HG02763 (cell line): ENCODE data around the gene SCGB2B2.
"Not testable (repeated sequence)": the region's sequence is repeated elsewhere in the genome, so short reads cannot be mapped to it uniquely, and the experiment has no call there.

Source experiments
- ATAC-seq: cut with Tn5 transposase; IDR thresholded peaks from one replicate; pipeline ENCODE4 v1.9.1; 2021; ENCODE audit warnings: mild to moderate bottlenecking, moderate library complexity; ENCODE audit not compliant: unreplicated experiment

SCGB2B2 gene, protein sequence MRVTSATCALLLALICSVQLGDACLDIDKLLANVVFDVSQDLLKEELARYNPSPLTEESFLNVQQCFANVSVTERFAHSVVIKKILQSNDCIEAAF

DNA sequence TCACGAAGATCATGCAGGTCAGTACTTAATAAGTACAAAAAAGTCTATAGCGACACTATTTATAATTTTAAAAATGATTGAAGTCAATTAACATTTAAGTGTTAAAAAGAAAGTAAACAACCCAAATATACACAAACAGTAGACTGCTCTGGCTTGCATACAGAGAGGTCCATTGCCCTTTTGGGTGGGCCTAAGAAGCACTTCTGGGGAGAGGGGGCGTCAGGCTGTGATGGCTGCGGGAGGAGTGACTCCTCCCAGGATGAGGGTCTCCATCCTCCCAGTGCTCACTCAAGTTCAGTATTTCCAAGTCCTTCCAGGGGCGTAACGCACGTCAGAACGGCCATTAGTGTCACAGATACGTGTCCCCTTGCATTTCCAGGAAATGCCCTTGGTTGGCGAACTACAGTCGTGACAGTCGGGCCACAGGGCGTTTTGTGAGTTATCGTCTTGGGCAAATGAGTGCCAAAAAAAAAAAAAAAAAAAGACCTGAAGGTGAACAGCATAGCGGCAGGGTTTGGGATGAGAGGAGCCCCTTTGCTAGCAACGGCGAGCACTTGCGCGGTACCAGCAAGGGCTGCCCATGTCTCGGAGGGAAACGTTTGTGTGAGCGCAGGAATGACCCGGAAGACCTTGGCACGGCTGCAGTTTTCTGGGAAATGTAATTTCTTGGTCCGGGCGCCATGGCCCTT lies at the start of gene SCGB2B2:
TSS of gene SCGB2B2 (minus strand) at position 463 of the 689 bp plus-strand sequence. CDS start 82,596 bp downstream, outside the sequence.
- peak; percentile 56 for ATAC-seq

DNA sequence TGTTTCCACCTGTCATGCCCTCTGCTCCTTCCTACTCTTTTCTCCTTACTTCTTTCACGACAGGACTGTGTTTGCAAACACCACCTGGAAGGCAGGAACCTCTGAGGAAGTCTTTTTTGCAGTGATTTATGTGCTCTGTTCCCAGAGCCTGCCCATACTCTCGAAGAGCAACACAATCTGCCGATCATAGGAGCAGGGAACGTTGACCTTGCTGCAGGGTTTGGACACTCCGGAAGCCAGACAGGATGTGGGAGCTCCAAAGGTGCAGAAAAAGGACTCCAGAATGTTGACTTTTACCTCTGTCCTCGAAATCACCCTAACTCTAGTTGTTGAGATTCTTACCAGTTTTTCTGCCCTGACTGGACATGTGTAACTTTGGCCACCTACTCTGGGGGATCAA lies 48.4 kb upstream of the SCGB2B2 start:
- no peak for ATAC-seq

DNA sequence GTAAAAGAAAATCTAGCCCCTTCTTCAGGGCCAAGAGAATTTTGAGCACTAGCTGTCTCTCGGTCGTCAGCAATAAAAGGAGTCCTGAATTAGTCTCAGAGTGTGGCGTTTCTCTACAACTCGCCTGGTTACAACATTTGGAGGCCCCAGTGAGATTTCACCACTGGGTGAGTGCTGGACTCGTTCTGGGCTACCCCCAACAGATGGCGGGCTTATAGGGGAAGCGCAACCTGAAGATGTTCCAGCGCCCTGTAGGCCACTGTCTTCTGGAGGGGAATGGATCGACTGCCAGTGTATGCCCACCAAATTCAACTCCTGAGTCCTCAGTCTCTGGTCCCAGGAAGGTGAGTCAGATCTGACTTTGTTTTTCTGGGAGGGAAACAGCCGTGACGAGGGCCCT lies 45.4 kb upstream of the SCGB2B2 start:
- no peak for ATAC-seq

DNA sequence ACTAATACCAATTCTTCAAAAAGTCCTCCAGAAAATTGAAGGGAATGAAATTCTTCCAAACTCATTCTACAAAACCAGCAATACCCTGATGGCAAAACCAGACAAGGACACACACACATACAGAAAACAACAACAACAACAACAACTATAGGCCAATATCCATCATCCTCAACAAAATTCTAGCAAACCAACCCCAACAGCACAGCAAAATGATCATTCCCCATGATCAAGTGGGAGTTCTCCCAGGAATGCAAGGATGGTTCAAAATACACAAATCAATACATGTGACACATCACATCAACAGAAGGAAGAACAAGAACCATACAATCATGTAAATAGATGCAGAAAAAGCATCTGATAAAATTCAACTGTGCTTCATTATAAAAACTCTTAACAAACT lies 38.4 kb upstream of the SCGB2B2 start:
- no peak for ATAC-seq

DNA sequence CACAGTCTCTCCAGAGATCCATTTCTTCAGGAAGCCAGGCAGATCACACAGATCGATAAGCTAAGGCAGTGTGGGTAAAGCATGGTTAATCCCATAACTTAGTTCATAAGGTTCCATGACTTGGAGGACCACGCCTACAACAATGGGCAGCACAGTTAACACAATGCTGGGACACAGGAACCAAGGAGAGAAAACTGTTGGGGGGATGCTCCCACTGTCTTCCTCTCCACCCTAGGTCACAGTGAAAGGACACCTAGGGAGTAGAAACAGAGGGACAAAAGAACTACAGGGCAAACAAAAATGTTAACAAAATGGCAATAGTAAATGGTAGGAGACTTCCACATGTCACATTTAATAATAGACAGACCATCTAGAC lies 36.3 kb upstream of the SCGB2B2 start:
- no peak for ATAC-seq

DNA sequence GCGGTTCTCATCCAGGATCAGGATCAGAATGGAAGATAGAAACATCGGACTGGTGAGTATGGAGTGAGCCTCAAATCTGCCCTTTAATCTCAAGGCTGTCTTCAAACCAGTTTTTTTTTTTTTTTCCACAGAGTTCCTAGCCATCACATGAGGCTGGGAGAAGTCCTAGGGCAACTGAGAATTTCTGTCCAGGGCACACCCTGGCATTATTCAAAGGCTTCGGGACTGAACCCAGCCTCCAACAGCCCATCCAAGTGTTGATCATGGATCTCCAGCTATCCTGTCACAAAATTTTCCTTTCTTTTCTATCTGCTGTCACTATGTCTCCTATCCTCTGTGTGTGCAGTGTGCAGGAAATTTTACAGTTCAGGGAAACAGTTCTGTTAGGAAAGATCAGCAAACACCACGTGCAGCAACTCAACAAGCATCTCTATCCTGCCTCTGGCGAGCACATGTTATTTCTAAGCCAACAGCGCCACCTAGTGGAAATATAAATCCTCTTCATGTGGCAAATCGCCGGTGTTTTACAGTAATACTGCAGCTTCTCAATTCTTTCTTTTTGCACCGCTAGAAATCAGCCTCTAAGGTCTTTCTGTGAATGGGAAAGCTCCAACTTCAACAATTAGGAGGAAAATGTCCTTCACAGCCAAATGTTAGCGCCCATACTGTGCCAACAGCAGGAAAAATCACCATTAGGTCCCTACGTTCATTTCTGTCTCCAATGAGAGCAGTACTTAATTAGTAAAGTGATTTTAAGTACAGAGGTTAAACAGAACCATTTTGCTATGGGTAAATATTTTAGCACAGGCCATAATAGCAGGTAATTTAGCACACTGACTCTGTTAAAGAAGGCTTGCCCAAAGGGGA lies 35.7 kb upstream of the SCGB2B2 start:
- no peak for ATAC-seq

DNA sequence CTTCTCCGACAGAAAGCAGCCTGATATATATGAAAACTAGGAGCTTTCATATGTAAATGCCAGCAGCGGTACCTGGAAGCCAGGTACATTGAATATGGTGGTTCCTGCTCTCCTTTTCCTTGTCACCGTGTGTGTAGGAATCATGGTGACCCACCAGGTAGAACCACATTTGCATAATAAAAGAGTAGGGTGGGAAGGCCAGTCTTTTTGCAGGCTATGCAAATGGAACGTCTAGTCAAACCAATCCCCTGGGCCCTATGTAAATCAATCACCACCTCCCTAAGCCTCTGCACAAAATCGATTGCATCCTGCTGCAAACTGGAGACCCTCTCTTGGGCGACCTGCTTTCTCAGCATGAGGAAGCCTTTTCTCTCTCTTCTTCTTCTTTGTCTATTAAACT lies 34.9 kb upstream of the SCGB2B2 start:
- no peak for ATAC-seq

DNA sequence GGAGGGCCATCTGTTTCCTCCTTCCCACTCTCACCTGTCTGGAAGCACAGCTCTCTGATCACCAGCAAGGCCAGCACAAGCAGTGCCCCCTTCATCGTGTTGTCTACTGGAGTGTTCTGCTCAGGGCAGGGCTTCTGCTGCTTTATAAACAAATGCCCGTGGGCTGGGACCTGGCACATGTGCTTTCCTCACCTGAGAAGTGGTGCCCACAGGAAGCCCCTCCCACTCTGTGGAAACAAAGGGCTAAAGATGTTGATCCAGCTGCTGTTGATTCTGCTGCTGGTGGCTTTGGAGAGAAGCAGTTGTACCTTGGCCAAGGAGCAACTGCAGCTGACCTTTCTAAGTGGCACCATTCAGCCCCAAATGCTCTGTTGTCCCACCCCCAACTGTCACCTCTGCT lies 30.7 kb upstream of the SCGB2B2 start:
- ATAC-seq, result no peak

DNA sequence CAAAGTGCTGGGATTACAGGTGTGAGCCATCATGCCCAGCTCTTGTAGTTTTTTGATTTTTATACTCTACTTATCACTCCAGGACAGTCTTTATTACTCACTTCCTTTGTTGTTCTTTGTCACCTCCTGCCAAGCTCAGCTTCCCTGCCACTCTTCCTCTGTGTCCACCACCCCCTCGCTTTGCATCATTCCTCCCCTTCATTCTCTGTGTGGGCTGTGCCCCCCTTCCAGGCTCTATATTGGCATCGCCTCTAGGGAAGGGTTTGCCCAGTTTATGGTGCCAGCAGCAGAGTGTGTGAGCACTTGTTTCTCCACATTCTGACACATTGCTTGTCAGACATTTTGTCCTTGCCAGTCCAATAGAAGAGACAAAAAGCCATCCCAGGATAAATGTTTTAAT lies 15.6 kb upstream of the SCGB2B2 start:
- ATAC-seq, result no peak

DNA sequence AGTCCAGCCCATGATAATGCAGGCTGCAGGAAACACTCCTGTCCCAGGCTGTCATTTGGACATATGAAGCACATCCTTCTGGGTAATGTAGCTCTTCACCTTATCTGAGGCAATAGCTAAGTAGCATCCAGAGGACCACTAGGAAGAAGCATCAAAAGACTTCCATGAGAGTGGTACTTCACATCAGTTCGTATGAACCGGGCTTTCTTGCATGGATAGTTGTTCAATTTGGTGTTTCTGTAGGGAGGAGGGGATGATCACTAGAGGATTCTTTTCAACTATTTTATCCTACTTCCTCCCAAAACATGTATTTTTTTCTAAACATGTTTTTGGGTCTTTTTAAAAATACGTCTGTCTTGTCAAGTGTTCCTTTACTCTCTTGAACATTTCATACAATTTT lies 13.4 kb upstream of the SCGB2B2 start:
- ATAC-seq, result no peak

DNA sequence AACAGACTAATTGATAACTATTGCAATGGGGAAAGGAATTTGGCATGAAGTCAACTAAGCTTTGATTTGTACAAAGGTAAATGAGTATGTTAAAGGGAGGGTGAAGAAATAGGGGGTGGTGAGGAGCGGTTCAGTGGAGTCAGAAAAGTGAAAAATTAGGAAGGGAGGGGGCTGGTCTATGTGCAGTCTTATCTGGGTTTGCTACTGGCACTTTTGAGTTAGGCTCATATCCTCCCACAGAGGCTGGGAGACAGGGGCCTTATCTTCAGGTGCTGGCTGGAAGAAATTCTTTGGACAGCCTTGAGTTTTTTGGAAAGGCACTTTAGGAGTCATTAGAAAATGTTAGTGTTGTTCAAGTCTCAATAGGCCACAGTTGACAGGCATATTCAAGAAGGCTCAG lies 11.6 kb upstream of the SCGB2B2 start:
- ATAC-seq, result no peak

DNA sequence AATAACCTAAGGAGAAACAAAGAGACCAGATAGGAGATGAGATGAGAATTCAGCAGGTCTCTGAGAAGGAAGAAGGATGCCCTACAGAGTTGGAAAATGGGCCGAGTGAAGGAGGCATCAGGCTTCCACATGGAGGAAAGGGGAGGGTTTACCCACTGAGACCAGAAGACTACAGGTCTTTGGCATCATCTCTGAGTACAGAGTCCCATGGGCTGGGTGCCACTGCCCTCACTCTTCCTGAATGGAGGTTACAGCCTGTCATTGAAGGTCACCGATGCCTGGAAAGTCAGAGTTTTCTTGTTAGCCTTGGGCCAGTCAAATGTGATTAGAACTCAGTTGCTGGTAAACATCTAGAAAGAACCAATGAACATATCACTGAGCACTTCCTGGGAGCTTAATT lies 10.4 kb upstream of the SCGB2B2 start:
- ATAC-seq, result no peak

DNA sequence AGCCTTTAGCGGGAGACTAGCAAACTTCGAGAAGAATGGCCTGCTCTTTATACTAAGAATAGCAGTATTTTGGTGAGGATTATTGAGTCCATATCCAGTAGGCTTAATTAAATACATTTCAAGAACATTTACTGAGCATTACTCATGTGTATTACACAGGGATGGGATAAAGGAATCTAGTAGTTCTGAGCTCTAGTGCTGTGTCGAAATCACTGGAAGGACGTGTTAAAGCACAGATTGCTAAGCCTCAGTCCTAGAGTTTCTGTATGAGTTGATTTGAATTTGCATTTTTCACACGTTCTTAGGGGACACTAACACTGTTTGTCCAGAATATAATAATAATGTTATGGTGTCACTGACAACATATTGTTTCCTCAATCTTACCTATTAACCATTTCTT lies 9.5 kb upstream of the SCGB2B2 start:
- ATAC-seq, result no peak

DNA sequence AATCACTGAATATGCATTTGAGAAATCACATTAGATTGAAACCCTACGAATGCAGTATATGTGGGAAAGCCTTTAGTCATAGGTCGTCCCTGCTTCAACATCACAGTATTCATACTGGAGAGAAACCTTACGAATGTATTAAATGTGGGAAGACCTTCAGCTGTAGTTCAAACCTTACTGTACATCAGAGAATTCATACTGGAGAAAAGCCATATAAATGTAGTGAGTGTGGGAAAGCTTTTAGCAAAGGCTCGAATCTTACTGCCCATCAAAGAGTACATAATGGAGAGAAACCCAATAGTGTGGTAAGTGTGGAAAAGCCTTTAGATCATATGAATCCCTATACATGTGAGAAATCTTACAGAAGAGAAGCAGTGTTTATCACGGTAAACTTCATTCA lies 8.3 kb upstream of the SCGB2B2 start:
- ATAC-seq, result not testable (repeated sequence)

DNA sequence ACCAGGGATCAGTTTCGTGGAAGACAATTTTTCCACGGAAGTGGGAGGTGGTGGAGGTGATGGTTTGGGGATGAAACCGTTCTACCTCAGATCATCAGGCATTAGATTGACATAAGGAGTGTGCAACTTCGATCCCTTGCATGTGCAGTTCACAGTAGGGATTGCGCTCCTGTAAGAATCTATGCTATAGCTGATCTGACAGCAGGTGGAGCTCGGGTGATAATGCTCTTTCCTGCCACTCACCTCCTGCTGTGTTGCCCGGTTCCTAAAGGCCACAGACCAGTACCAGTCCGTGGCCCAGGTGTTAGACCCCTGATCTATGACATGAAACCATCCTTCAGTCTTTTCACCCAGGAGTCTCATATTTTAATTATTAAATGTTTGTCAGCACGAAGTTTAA lies 4.5 kb upstream of the SCGB2B2 start:
- ATAC-seq, result no peak

DNA sequence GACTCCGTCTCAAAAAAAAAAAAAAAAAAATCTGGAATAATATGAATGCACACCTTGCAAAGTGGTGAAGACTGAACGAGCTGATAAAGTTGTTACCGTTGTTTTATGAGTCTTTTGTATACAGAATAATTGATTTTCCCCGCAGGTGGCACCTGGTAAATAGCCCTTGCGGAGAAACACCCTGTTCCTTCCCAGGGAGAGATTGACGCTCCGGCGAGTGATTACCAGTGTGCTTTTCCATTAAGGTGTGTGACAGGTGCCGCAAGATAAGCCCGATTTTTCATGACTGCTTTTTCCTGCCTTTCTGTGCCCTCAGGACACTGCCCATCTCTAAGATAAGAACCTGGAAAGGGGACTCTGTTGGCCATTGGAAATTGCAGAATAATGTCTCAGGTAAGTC lies 1.5 kb upstream of the SCGB2B2 start:
- ATAC-seq, result no peak

DNA sequence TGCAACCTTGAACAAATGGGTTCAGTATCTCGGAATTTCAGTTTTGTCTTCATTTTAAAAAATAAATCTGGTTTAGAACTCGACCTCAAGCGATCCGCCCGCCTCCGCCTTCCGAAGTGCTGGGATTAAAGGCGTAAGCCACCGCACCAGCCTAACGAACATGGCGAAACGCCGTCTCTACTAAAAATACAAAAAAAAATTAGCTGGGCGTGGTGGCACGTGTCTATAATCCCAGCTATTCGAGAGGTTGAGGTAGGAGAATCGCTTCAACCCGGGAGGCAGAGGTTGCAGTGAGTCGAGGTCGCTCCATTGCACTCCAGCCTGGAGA lies 1.1 kb upstream of the SCGB2B2 start:
- ATAC-seq, result no peak

DNA sequence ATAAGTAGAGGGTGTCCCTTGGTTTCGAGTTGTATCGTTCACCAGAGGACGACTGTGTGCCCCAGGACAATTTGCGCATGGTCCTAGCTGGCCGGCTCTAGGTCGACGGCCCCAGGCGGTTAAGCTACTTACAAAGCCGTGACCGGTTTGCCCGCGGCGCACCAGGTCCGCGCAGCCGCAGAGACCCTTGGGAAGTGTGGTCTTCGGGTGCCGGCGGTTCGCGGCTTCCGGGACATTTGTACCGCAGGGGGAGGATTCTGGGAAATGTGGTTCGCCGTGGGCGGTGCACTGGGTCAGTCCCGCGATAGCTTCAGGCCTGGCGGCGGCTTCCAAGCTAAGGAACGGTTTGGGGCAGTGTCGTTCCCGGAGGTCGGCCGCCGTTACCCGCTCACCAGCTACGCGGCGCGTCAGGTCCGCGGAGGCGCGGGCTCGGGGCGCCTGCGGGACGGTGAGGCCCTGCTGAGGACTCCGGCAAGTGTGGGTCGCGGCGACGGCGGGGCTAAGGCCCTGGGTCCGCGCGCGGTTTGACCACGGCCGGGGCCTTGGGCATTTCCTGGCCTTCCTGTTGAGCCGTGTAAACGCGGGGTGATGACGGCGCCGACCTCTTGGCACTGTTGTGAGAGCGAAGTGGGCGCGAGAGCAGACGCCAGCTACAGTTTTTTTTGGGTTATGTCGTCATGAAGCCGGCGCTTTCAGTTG lies 576 bp upstream of the SCGB2B2 start, which contains the start of gene ZNF302:
TSS of gene ZNF302 (plus strand) at position 293 of the 699 bp plus-strand sequence. CDS start 1,127 bp downstream, outside the sequence.
- ATAC-seq, result peak; percentile 88

DNA sequence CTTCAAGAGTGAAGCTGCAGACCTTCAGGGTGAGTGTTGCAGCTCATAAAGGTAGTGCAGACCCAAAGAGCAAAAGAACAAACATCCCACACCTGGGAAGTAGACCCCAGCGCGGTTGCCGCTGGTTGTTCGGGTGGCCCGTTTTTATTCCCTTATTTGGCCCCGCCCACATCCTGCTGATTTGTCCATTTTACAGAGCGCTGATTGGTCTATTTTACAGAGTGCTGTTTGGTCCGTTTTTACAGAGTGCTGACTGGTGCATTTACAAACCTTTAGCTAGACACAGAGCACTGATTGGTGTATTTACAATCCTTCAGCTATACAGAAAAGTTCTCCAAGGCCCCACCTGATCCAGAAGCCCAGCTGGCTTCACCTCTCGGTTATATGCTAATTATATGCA lies 1.0 kb downstream of the SCGB2B2 start:
- no peak for ATAC-seq

DNA sequence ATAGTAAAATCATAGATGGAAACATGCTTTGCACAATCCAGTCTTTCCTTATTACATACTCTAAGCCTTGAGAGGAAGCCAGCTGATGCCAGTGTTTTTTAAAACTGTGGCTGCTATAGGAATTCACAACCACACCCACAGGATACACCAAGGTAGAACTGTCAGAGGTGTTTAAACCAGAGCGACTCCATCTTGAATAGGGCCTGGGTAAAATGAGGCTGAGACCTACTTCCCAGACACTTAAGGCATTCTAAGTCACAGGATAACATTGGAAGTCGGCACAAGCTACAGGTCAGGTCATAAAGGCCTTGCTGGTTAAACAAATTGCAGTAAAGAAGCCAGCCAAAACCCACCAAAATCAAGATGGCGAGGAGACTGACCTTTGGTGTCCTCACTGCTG lies 1.7 kb downstream of the SCGB2B2 start:
- ATAC-seq, result no peak

DNA sequence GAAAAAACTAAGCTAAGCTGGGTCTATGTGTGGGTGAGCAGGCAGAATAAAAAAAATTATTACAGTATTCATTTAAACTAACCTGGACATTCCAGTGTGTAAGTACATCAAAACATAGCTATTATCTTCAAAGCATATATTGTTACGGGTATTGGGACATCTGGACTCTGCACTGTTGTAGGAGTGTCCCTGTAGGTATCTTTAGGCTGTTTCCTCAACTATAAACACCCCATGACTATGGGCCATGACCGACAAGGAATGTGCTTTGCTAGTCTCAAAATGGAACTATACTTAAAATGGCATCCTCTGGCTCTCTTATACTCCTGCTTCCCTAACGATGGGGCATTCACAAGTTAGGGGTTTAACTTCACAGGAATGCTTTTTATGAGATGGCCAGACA lies 3.4 kb downstream of the SCGB2B2 start:
- ATAC-seq, result no peak

DNA sequence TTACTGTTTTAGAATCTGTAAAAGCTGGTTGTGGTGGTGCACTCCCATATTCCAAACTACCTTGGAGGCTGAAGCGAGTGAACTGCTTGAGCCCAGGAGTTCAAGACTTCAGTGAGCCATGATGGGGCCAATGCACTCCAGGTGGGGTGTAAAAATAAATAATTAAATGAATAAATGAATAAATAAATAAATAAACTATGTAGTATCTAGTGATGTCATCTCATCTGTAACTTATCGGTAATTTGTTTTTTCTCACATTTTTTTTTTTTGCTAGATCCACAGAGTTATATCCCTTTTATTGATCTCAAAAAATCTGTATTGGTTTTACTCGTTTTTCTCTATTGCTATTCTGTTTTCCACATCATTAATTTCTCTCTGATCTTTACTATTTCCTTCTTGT lies 5.0 kb downstream of the SCGB2B2 start:
- ATAC-seq, result no peak
